Hematopoietic multipotent progenitor cell treated with erythropoietin and hydrocortisone succinate and interleukin-3 and kit ligand, for 17 days (in vitro differentiated cells): ENCODE results near the gene KYNU.
"Not testable (repeated sequence)": the region's sequence is repeated elsewhere in the genome, so short reads cannot be mapped to it uniquely, and the experiment has no call there.

Experiments used
- DNase-seq: peaks from one replicate; pipeline ENCODE4 v3.0.0-alpha.2; 2015; ENCODE audit warnings: low spot score

Gene KYNU

GRCh38 chr2:143026411-143027054 lies 149.1 kb downstream of the KYNU start:
- no peak for DNase-seq

- no peak for DNase-seq
Observed at GRCh38 chr2:143029141-143029540, 151.7 kb downstream of the KYNU start.

- DNase-seq = no peak
Observed at GRCh38 chr2:143030127-143030526, 152.7 kb downstream of the KYNU start.

- DNase-seq = peak; percentile 85
Observed at GRCh38 chr2:143034292-143035074, 157.0 kb downstream of the KYNU start.

DNA sequence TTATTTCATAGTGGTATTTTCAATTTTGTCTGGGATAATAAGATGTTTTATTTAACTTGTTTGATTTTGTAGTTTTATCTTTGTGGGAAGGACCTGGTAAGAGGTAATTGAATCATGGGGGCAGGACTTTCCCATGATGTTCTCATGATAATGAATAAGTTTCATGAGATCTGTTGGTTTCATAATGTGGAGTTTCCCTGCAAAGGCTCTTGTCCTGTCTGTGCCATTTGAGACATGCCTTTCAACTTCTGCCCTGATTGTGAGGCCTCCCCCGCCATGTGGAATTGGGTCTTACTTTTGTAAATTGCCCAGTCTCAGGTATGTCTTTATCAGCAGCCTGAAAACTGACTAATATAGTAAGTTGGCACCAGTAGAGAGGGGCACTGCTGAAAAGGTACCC lies 174.0 kb downstream of the KYNU start:
- DNase-seq = no peak

- DNase-seq = not testable (repeated sequence)
Observed at GRCh38 chr2:143053437-143053836, 176.0 kb downstream of the KYNU start.

GRCh38 chr2:143056550-143056949 lies 179.1 kb downstream of the KYNU start:
- DNase-seq = no peak

DNA sequence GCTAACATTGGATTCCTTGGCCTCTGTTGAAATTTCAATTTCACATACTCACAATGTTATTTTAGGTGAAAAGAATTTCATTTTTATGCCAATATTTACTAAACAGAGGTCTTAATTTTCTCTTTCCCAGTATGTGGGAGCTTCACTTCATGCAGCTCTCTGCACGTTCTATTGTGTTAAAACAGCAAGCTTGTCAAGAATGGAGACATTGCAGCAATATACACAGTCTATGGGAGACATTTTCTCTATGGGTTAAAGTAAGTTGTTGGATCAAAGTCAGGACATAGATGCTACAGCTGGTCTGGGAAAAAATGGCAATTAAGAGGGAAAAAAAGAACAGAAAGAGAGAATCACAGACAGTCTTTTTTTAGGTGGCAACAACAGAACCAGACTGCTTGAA lies 181.4 kb downstream of the KYNU start:
- DNase-seq = no peak

DNA sequence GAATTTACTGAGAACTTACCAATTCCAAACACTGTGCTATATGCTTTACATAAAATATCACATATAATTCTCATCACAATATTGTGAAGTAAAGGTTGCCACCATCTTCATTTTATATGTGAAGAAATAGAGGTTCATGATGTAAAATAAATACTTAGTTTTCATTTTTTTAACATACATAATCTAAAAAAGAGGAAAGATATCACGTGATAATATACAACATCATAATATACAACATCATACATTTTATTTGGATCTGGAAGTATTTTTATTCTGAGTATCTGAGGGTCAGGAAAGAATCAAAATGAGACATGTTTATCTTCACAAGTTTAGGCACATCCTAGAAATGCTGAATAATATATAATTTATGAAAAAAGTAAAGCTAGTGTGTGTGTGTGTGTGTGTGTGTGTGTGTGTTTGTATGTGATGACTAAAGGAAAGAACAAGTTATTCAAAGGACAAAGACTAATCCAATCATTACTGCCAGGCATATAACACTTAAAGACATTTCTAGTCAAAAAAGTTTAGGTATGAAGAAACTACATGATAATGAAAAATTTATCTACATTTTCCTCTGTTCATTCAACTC lies 186.2 kb downstream of the KYNU start:
- DNase-seq = no peak

DNA sequence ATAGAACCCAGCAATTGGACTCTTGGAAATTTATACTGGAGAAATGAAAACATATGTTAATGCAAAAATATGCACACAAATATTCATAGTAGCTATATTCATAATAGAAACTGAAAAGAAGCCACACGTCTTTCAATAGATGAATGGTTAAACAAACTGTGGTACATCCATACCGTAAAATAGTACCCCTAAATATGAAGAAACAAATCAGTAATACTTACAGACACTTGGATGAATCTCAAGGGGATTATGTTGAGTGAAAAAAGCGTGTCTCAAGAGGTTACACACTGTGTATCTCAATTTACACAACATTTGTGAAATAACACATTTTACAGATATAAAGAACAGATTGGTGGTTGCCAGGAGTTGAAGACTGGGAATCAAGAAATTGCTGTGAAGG lies 190.6 kb downstream of the KYNU start:
- no peak for DNase-seq

DNA sequence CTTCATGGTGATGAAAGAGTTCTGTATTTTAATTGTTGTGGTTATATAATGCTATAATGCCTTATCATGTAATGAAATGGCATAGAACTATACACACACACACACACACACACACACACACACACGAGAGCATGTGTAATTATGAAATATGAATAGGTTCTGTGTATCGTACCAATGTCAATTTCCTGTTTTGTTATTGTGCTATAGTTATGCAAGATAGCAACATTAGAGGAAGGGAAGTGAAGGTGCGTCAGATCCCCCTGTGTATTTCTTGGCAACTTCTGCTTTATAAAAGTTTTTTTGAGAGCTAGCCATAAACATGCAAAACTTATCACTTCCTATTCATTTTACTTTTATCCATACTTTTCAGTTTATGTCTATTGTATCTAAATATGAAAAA lies 191.0 kb downstream of the KYNU start:
- no peak for DNase-seq

DNA sequence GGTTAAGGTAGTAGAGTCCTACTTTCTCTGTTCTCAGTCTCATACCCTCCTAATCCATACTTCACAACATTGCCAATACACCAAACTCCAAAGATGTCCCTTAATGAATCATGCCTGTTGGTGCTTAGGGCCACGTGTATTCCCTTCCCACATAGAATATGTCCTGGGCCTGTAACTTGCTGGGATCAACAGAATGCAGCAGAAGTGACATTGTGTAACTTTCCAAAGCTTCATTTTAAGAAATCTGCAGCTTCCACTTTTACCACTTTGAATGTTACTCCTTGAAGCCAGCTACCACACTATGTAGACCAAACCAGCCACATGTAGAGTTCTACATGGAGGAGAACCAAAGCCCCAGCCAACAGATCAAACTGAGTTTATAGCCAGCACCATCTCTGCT lies 193.2 kb downstream of the KYNU start:
- DNase-seq = no peak

DNA sequence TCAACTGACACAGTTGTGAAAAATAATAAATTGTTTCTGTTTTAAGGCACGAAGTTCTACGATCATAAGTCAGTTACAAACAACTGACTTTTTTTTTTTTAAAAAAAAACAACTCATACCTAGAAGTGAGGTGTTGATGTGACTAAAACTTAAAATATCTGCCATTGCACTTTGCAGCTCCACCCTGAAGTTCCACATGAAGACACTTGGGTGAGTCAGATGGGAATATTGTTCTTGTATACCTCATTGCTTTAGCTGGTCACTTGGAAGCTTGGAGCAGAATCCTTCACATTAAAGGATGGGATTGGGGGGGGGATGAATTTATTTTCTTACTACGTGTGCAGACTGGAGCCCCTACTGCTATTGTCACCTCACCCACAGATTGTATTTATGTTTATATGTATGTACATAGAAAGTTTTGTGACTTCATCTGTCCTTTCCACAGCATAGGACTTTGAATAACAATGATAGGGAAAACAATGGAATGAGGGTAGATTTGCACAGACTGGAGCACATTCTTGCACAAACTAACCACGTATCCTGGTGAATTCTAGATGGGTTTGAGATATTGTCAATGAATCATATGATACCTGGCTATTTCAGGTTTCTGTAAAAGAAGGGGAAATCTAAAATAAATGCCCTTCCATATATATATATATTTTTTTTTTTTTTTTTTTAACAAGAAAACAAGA lies 193.9 kb downstream of the KYNU start:
- no peak for DNase-seq

GRCh38 chr2:143074913-143075312 lies 197.4 kb downstream of the KYNU start:
- DNase-seq = not testable (repeated sequence)

DNA sequence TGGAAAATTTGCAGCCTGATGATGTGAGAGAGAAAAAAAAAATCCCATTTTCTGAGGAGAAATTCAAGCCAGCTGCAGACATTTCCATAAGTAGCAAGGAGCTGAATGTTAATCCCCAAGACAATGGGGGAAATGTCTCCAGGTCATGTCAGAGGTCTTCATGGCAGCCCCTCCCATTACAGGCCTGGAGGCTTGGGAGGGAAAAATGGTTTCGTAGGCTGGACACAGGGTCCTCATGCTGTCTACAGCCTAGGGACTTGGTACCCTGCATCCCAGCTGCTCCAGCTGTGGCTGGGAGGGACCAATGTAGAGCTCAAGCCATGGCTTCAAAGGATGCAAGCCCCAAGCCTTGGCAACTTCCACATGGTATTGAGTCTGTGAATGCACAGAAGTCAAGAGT lies 198.2 kb downstream of the KYNU start:
- DNase-seq = no peak

- DNase-seq = no peak
Observed at GRCh38 chr2:143078104-143078503, 200.6 kb downstream of the KYNU start.

DNA sequence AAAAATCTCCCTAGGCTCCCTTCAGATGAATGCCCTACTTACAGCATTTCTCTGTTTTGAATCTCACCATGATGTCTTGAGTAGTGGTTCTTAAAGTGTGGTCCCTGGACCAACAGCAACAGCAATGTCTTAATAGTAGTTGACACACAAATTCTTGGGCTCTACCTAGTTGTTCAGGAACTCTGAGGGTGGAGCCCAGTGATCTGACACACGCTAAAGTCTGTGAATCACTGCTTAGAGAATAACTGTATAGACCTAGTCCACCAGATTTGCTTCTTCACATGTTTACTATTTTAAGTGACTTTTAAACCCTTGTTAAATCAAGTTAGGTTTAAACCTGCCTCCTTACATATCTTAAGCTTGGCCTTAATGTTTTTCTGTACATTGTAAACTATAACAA lies 204.2 kb downstream of the KYNU start:
- no peak for DNase-seq

DNA sequence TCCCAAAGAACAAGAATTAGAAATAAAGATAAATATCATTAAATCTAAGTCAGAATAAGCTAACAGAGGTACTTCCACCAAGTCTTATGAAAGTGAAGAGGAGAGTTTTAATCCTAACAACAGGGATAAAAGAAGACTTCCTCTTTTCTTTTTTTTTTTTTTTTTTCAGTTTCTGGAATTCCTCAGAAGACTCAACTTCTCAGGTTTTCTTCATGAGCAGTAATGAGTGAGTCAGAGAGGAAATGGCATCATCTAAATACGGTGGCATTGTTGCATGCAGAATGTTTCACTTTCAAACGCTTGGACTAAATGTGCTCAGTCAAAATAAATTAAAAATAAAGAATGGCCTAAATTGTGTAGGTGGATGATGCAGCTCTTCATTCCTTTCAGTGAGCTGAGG lies 206.2 kb downstream of the KYNU start:
- DNase-seq = no peak

- DNase-seq = no peak
Observed at GRCh38 chr2:143084462-143084861, 207.0 kb downstream of the KYNU start.

DNA sequence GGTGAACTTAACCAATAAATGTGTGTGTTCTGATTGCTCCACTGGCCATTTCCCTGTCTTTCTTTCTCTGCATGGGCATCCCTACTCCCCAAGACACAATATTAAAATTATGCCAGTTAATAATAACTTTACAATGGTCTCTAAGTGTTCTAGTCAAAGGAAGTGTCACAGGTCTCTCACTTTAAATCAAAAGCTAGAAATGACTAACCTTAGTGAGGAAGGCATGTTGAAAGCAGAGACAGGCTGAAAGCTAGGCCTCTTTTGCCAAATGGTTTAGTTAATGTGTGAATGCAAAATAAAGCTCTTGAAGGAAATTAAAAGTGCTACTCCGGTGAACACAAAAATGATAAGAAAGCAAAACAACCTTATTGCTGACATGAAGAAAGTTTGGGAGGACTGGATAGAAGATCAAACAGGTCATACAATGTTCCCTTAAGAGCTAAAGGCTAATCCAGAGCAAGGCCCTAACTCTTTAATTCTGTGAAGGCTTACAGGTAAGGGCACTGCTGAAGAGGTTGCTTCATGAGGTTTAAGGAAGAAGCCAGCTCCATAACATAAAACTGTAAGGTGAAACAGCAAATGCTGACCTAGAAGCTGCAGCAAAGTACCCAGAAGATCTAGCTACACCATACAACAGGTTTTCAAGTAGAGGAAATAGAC lies 207.8 kb downstream of the KYNU start:
- DNase-seq = no peak

DNA sequence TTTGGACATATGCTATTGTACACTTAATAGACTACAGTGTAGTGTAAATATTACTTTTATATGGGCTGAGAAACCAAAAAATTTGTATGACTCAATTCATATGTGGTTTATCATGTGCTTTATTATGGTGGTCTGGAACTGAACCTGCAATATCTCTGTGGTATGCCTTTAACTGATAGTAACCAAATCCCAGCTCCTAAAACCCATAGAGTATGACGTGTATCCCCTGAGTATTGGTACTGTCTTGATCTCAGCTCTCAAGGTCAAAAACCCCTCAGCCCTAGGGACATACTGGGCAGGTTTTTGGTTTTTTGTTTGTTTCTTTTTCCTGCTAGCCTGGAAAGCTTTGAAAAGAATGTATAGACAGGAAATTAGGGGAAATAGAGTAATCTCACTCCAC lies 209.6 kb downstream of the KYNU start:
- no peak for DNase-seq

DNA sequence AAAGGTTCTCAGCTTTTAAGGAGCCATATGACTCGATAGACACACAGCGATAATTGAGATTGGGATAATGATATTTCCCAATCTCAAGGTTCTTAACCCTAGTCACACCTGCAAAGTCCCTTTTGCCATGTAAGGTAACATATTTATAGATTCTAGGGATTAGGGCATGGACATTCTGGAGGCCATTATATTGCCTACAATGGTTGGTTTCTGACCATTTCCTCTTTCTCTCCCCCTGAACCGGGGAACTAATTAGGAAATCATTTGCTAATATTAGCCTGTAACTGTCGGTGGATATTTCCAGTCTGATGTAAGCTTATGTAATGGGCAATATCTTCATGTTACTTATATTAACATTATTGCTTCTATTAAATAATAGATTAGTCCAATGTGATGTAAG lies 210.9 kb downstream of the KYNU start:
- no peak for DNase-seq
